ENCODE data around the gene MRPL58.
"Not testable (repeated sequence)": the region's sequence is repeated elsewhere in the genome, so short reads cannot be mapped to it uniquely, and the experiment has no call there.

MRPL58 gene

DNA sequence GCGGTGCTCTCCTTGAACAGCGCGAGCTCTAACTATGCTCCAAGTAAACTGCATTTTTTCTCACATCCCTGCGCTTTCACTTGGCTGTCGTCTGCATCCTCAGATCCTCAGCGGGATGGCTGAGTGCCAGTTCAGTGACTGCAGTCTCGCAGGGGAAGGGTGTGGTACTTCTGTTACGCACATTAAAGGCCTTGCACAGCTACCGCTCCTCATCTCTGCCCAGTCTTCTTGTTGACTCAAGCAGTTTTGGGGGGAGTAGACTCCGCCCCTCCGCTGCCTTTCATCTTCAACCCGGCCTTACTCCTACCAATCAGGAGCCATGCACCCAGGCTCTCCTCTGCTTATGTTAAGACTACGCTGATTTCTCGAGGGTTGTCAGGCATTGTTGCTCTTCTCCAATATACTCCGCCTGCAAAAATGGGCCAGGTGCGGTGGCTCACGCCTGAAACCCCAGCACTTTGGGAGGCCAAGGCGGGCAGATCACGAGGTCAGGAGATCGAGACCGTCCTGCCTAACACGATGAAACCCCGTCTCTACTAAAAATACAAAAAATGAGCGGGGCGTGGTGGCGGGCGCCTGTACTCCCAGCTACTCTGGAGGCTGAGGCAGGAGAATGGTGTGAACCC lies 24.3 kb downstream of the MRPL58 start:
- peaks cover 44% of the 10 kb centered on the region for H3K36me3 Mint-ChIP-seq (ENCODE audit: low read depth)
- intact Hi-C loops (cut with micrococcal nuclease) = no loop called here
- peaks cover 16% of the 10 kb centered on the region for H3K27me3 Mint-ChIP-seq
- H3K4me1 Mint-ChIP-seq (ENCODE audit: low read depth) = peaks cover 42% of the 10 kb centered on the region
- H3K9me3 Mint-ChIP-seq = no peaks in the 10 kb centered on the region
- peak overlapping the region; percentile 50 for H3K4me3 Mint-ChIP-seq
- peak overlapping the region; percentile 90 for H3K27ac Mint-ChIP-seq

DNA sequence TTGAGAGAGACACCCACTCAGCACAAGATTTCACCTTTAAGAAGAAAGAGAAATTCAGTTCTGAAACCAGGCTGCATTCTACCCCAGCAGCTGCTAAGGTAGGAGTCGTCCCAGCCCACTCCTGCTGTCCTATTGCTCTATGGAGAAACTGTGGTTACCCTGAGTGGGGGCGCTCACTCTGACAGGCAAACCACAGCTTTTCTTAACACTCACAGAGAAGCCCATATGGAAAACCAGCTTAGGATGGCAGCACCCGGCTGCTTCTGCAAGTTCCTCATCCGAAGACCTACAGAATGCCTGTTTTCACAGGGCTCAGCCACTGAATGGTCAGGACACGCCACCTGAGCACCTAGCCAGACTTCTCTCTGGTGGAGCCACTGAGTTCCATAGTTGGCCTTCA lies 26.8 kb downstream of the MRPL58 start:
- peaks cover 62% of the 10 kb centered on the region for H3K36me3 Mint-ChIP-seq (ENCODE audit: low read depth)
- no peaks in the 10 kb centered on the region for H3K9me3 Mint-ChIP-seq
- intact Hi-C loops (cut with micrococcal nuclease) = no loop called here
- no peak overlapping the region for H3K4me3 Mint-ChIP-seq
- peaks cover 21% of the 10 kb centered on the region for H3K4me1 Mint-ChIP-seq (ENCODE audit: low read depth)
- H3K27me3 Mint-ChIP-seq = peaks cover 3% of the 10 kb centered on the region
- no peak overlapping the region for H3K27ac Mint-ChIP-seq

DNA sequence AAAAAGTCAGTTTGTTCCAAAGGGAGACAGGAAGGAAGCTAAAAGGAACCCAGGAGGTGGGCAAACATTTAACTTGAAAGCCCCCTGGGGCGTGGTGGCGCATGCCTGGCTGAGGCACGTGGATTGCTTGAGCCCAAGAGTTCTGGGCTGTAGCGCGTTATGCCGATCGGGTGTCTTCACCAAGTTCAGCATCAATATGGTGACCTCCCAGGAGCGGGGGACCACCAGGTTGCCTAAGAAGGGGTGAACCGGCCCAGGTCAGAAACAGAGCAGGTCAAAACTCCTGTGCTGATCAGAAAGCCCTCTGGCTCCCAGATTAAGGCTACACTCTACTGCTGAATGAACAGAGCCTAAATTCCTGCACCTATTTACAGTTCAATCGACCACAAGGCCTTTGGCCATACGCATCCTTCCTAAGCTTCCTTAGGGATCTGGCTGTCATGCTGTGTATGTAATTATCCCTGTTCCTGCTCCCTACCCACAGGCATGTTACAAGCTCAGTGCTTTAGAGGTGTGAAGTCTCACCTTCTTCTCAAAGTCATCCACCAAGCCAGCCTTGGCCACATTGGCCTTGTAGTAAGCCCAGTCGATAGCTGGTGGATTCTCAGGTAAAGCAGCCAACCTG lies 29.3 kb downstream of the MRPL58 start:
- Mint-ChIP-seq H3K27ac (no peak overlapping the region), H3K9me3 (no peaks in the 10 kb centered on the region), H3K27me3 (no peaks in the 10 kb centered on the region), H3K4me3 (no peak overlapping the region), H3K36me3 (ENCODE audit: low read depth) (peaks cover 77% of the 10 kb centered on the region), H3K4me1 (ENCODE audit: low read depth) (peaks cover 20% of the 10 kb centered on the region)
- intact Hi-C loops (cut with micrococcal nuclease) = no loop called here

DNA sequence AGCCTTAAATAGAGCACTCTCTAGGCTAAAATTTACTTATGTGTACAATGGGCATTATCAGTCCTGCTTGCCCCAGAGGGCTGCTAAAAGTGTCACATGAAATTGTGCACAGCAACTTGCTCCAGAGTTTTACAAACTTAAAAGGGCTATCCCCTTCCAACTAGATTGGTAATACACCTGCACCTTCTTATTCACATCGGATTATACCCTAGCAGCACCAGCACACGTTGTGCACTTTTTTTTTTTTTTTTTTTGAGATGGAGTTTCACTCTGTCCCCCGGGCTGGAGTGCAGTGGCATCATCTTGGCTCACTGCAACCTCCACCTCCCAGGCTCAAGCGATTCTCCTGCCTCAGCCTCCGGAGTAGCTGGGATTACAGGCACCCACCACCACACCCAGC lies 31.3 kb downstream of the MRPL58 start:
- peaks cover 73% of the 10 kb centered on the region for H3K36me3 Mint-ChIP-seq (ENCODE audit: low read depth)
- H3K4me1 Mint-ChIP-seq (ENCODE audit: low read depth) = peaks cover 30% of the 10 kb centered on the region
- H3K27me3 Mint-ChIP-seq; intact Hi-C loops (cut with micrococcal nuclease); H3K9me3 Mint-ChIP-seq; H3K27ac Mint-ChIP-seq; H3K4me3 Mint-ChIP-seq: not testable (repeated sequence)

DNA sequence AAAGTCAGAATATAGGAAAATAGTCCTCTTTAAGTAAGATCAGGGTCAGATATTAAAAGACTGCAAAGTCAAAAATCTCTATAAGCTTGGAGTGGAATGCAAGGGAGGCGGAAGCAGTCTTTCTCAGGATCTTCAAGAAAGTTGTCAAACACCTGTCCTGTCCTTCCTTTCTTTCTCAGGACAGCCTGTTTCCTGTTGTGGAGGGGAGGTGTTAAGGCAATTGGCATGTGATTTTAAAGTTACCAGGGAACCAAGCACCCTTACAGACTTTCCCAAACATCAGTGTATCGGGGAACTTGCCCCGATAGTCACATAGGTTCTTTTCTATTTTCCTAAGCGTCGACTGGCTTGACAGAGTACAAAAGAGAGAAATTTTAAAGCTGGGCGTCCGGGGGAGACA lies 32.2 kb downstream of the MRPL58 start:
- H3K27ac Mint-ChIP-seq = peak overlapping the region; percentile 37
- H3K27me3 Mint-ChIP-seq = no peaks in the 10 kb centered on the region
- H3K36me3 Mint-ChIP-seq (ENCODE audit: low read depth) = peaks cover 65% of the 10 kb centered on the region
- intact Hi-C loops (cut with micrococcal nuclease) = no loop called here
- no peak overlapping the region for H3K4me3 Mint-ChIP-seq
- H3K4me1 Mint-ChIP-seq (ENCODE audit: low read depth) = peaks cover 30% of the 10 kb centered on the region
- H3K9me3 Mint-ChIP-seq = no peaks in the 10 kb centered on the region

DNA sequence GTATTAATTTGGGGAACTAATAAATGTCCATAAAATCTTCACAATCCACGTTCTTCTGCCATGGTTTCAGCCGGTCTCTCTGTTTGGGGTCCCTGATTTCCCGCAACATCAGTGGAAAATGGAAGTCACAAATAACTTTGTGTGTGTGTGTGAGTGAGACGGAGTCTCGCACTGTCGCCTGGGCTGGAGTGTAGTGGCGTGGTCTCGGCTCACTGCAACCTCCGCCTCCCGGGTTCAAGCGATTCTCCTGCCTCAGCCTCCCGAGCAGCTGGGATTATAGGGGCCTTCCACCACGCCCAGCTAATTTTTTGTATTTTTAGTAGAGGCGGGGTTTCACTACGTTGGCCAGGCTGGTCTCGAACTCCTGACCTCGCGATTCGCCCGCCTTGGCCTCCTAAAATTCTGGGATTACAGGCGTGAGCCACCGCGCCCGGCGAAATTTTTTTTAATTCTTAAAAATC lies 33.5 kb downstream of the MRPL58 start:
- intact Hi-C loops (cut with micrococcal nuclease) = loop anchor here (2.0 kb wide), 1 partner anchor 13 kb away; no protein-coding TSS in a partner anchor
- Mint-ChIP-seq H3K4me1 (ENCODE audit: low read depth) (peaks cover 30% of the 10 kb centered on the region), H3K27ac (peak overlapping the region; percentile 99), H3K4me3 (peak overlapping the region; percentile 99), H3K36me3 (ENCODE audit: low read depth) (peaks cover 65% of the 10 kb centered on the region)
- not testable (repeated sequence) for H3K27me3 Mint-ChIP-seq, H3K9me3 Mint-ChIP-seq

DNA sequence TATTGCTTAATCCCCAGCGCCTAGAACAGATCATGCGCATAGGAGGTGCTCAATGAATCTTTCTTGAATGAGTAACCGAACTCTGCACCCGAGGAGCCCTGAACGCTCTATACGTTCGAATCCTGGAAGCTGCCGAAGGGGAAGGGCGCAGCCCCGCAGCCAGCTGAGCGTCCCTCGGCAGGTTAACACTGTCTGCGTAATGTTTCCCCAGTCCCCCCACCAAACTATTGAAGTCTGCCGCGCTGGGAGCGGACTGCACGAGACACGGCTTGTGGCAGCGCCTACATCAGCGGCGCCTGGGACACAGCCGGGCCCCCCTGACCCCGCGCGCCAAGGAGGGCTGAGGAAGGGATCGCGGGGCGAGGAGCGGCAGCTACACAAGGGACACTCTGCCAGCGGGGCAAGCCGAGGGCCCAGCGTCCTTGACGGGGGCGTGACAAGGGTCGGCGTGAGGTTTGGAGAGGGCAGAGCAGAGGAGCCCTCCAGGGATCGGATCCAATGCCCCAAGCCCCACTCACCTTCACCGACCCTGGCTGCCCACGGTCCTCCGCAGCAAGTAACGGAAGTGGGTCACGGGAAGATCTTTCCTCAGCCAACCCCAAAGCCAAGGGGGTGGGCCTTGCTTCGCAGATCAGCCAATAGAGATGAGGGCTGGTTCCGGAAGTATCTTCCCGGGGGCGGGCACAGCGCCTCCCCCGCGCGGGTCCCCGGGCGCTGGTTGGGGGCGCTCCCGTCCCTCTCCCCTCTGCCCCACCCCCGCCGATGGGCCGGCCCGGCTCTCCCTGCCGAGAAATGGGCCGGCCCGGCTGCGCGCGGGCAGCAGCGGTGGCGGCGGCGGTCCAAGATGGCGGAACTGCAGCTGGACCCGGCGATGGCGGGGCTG lies 34.2 kb downstream of the MRPL58 start, which contains the start of the genes ATP5PD and KCTD2:
TSS of gene ATP5PD (minus strand) at position 563 of the 883 bp plus-strand sequence. CDS start 4,319 bp downstream, outside the sequence.
TSS of gene KCTD2 (plus strand) at position 819 of the 883 bp plus-strand sequence. CDS start at position 845, 26 bp downstream.
- Mint-ChIP-seq H3K4me1 (ENCODE audit: low read depth) (peaks cover 30% of the 10 kb centered on the region), H3K9me3 (no peaks in the 10 kb centered on the region), H3K27me3 (no peaks in the 10 kb centered on the region), H3K27ac (peak within 1 kb of the TSS; percentile 99), H3K4me3 (peak within 1 kb of the TSS; percentile 99), H3K36me3 (ENCODE audit: low read depth) (peaks cover 65% of the 10 kb centered on the region)
- intact Hi-C loops (cut with micrococcal nuclease) = loop anchor here (2.0 kb wide), 1 partner anchor 14 kb away; no protein-coding TSS in a partner anchor

DNA sequence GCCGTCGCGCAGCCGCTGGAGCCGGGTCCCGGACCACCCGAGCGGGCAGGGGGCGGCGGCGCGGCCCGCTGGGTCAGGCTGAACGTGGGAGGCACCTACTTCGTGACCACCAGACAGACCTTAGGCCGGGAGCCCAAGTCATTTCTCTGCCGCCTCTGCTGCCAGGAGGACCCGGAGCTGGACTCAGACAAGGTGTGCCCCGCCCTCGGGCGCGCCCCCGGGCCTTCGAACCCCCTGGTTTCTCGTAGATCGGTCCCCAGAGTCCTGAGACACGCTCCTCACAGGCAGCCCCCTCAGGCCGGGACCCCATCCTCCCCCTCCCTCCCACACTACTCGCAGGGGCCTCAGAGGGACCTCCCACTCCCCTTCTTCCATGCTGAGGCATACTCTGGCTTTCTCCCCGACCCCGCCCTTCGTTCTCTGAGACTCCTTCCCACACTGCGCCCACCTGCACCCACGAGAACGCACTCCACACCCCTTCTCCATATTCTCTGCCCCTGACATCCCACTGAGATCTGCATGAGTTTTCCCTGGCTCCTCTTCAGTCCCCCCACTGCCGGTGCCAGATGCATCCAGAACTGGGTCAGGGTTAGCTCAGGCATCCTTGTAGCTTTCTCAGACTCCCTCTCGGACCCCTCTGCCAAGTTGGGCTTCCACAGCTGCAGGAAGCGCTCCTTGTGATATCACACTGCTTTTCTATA lies 35.1 kb downstream of the MRPL58 start:
- H3K9me3 Mint-ChIP-seq = no peaks in the 10 kb centered on the region
- peaks cover 30% of the 10 kb centered on the region for H3K4me1 Mint-ChIP-seq (ENCODE audit: low read depth)
- no peaks in the 10 kb centered on the region for H3K27me3 Mint-ChIP-seq
- H3K27ac Mint-ChIP-seq = peak overlapping the region; percentile 99
- H3K4me3 Mint-ChIP-seq = peak overlapping the region; percentile 84
- intact Hi-C loops (cut with micrococcal nuclease) = loop anchor here (2.0 kb wide), 1 partner anchor 15 kb away; no protein-coding TSS in a partner anchor
- peaks cover 65% of the 10 kb centered on the region for H3K36me3 Mint-ChIP-seq (ENCODE audit: low read depth)

DNA sequence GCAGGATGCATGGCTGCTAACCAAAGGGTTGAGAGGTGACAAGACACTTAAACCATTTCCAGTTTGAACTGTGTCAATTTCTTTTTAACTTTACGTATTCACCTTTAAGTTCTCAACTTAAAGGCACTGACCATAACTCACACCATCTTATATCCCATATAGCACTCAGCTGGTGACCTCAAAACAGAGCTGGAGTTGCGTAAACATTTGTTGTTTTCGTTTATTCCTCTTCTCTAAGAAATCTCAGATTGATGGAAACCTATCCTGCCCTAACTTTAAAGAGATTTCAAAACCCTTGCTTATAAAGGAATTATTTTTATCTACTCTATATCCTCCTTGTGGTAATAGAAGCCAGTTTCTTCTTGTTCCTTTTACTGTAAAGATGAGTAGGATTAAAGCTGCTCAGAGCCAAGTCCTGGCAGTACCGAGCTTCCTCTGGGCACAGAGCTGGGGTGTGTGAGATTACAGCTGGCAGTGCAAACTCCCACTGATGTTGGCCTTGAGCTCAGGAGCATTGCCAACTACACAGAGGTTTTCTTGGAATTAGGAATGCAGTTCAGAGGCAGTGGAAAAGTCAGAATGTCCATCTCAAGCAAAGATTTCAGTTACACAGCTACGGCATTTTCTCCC lies 35.9 kb downstream of the MRPL58 start:
- Mint-ChIP-seq H3K36me3 (ENCODE audit: low read depth) (peaks cover 69% of the 10 kb centered on the region), H3K27ac (peak overlapping the region; percentile 99), H3K4me3 (peak overlapping the region; percentile 84), H3K9me3 (no peaks in the 10 kb centered on the region), H3K4me1 (ENCODE audit: low read depth) (peaks cover 30% of the 10 kb centered on the region), H3K27me3 (no peaks in the 10 kb centered on the region)
- intact Hi-C loops (cut with micrococcal nuclease) = no loop called here

DNA sequence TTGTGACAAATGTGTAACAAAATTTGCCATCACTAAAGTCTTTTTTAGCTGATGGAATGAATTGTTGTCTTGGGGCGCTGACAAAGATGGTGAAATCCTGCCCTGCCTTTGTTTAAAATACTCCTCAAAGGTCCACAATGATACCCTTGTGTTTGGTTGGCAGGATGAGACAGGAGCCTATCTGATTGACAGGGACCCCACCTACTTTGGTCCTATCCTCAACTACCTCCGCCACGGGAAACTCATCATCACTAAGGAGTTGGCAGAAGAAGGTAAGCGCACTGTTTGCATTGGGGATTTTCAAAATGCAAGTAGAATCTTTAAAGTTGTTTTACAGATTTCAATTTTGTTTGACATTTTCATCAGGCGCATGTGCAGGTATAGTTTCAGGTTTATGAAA lies 36.6 kb downstream of the MRPL58 start:
- peaks cover 69% of the 10 kb centered on the region for H3K36me3 Mint-ChIP-seq (ENCODE audit: low read depth)
- H3K4me3 Mint-ChIP-seq = no peak overlapping the region
- no peaks in the 10 kb centered on the region for H3K9me3 Mint-ChIP-seq
- no peak overlapping the region for H3K27ac Mint-ChIP-seq
- H3K27me3 Mint-ChIP-seq = no peaks in the 10 kb centered on the region
- H3K4me1 Mint-ChIP-seq (ENCODE audit: low read depth) = peaks cover 30% of the 10 kb centered on the region
- intact Hi-C loops (cut with micrococcal nuclease) = no loop called here

DNA sequence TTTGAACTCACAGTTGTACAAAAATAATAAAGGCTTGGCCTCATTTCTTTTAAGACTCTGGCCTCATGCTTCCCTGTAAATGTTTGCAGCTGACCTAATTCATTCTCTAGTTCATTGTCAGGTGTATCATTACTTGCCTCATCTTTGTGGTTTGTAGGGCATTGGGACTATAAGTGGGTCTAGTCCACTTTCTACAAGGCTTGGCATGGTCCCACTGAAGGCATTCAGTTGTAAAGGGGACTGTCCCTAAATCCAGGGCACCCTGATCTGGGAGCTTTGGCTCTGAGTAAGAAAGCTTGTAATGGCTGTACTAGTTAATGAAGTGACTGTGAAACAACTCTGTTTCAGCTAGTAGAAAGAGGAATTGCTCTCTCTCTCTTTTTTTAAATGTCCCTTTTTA lies 37.2 kb downstream of the MRPL58 start:
- no peaks in the 10 kb centered on the region for H3K27me3 Mint-ChIP-seq
- peaks cover 27% of the 10 kb centered on the region for H3K4me1 Mint-ChIP-seq (ENCODE audit: low read depth)
- H3K9me3 Mint-ChIP-seq = no peaks in the 10 kb centered on the region
- no peak overlapping the region for H3K4me3 Mint-ChIP-seq
- intact Hi-C loops (cut with micrococcal nuclease) = no loop called here
- H3K27ac Mint-ChIP-seq = no peak overlapping the region
- H3K36me3 Mint-ChIP-seq (ENCODE audit: low read depth) = peaks cover 71% of the 10 kb centered on the region

DNA sequence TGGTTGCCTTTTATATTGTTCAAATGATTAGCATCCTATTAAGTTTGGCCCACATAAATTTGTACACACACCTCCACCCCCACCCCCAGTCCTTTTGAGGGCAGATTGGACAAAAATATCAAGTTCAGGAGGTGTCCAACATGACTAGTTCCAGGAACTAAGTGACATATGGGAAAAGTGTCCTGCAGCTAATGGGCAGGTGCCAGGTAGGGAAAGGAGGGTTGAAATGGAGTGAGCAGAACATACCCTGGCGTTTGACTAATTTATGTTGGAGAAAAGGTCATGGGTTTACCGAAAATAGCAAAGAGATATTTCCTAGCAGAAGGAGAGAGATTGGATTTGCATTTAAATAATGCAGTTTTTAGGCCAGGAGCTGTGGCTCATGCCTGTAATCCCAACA lies 39.5 kb downstream of the MRPL58 start:
- Mint-ChIP-seq H3K36me3 (ENCODE audit: low read depth) (peaks cover 81% of the 10 kb centered on the region), H3K4me1 (ENCODE audit: low read depth) (peaks cover 13% of the 10 kb centered on the region), H3K9me3 (no peaks in the 10 kb centered on the region), H3K4me3 (no peak overlapping the region), H3K27ac (no peak overlapping the region), H3K27me3 (no peaks in the 10 kb centered on the region)
- intact Hi-C loops (cut with micrococcal nuclease) = no loop called here
